Endodermal cell (in vitro differentiated cells): Measurements from ENCODE around the gene SNX12. TPM values are rescaled to one million over a fixed set of nuclear protein-coding genes. Genes with fewer than 3 reads are reported as not detected.

Experiments used
- DNase-seq: peaks from one replicate; pipeline ENCODE4 v3.0.0-alpha.2; 2017
- H3K27ac ChIP-seq: 2 replicates; pipeline ENCODE4 v1.5.1; 2013; ENCODE audit warnings: mild to moderate bottlenecking, low read depth, low read length, moderate library complexity
- H3K27me3 ChIP-seq: 2 replicates; pipeline ENCODE4 v1.6.1; 2013; ENCODE audit warnings: mild to moderate bottlenecking, low read length, moderate library complexity; ENCODE audit not compliant: insufficient read depth, control insufficient read depth, poor library complexity, severe bottlenecking
- H3K36me3 ChIP-seq: 2 replicates; pipeline ENCODE4 v1.7.0; 2013; ENCODE audit warnings: mild to moderate bottlenecking, low read length, moderate library complexity; ENCODE audit not compliant: control insufficient read depth, insufficient read depth
- H3K4me1 ChIP-seq: one replicate; pipeline ENCODE4 v1.7.0; 2013; ENCODE audit warnings: low read length; ENCODE audit not compliant: control insufficient read depth, insufficient read depth
- H3K4me3 ChIP-seq: 2 replicates; pipeline ENCODE4 v1.5.1; 2013; ENCODE audit warnings: mild to moderate bottlenecking, low read length, moderate library complexity
- H3K9ac ChIP-seq: 2 replicates; pipeline ENCODE4 v1.6.1; 2013; ENCODE audit warnings: mild to moderate bottlenecking, low read length, moderate library complexity; ENCODE audit not compliant: poor library complexity, severe bottlenecking; ENCODE audit errors: extremely low read depth
- H3K9me3 ChIP-seq: 2 replicates; pipeline ENCODE4 v1.6.1; 2013; ENCODE audit warnings: mild to moderate bottlenecking, low read length, moderate library complexity; ENCODE audit not compliant: control insufficient read depth
- H3K27ac Mint-ChIP-seq: 2 replicates; pipeline ENCODE4 v1.8.0; 2020; ENCODE audit warnings: mixed read lengths
- H3K27me3 Mint-ChIP-seq: 2 replicates; pipeline ENCODE4 v1.8.0; 2021; ENCODE audit warnings: mild to moderate bottlenecking, mixed read lengths; ENCODE audit not compliant: insufficient read depth
- H3K36me3 Mint-ChIP-seq: 2 replicates; pipeline ENCODE4 v1.8.0; 2020; ENCODE audit warnings: low read depth, mixed read lengths
- H3K4me1 Mint-ChIP-seq: 2 replicates; pipeline ENCODE4 v1.8.0; 2020; ENCODE audit warnings: mixed read lengths
- H3K4me3 Mint-ChIP-seq: 2 replicates; pipeline ENCODE4 v1.8.0; 2020; ENCODE audit warnings: mild to moderate bottlenecking, moderate library complexity, mixed read lengths
- H3K9me3 Mint-ChIP-seq: 2 replicates; pipeline ENCODE4 v1.8.0; 2020; ENCODE audit warnings: mild to moderate bottlenecking, mixed read lengths
- WGBS, 2 experiments: methylation state at CpG; one replicate each; pipeline versions ENCODE4 v1.1.5 to v1.1.7; 2013; ENCODE audit warnings: missing lambda C conversion rate in 2 of 2, mixed read lengths in 1 of 2; ENCODE audit not compliant: insufficient coverage in 1 of 2, insufficient read length in 1 of 2; 5-methylcytosine and 5-hydroxymethylcytosine counted together
- total RNA-seq, 2 donors: library from RNA; stranded (reverse); fragmentation: NEBNext Ultra II Directional in 1 of 2; extraction: Animal tissue kit (Norgen Biotek cat#: 25700) in 1 of 2; gene quantifications; 2 replicates in 1 of 2; 3 replicates in 1 of 2; pipeline ENCODE4 v1.2.1, GENCODE V29; 2021
- TF ChIP-seq, protein P1 (sequence below): fragments of 200-600 bp; sonication (generic); conservative IDR thresholded peaks from 2 replicates; pipeline ENCODE4 v1.5.0; 2021; ENCODE audit warnings: antibody characterized with exemption, mild to moderate bottlenecking

The SNX12 gene
- total RNA-seq, 2 donors from 2014 or later = 50.3 to 51.0 TPM

DNA sequence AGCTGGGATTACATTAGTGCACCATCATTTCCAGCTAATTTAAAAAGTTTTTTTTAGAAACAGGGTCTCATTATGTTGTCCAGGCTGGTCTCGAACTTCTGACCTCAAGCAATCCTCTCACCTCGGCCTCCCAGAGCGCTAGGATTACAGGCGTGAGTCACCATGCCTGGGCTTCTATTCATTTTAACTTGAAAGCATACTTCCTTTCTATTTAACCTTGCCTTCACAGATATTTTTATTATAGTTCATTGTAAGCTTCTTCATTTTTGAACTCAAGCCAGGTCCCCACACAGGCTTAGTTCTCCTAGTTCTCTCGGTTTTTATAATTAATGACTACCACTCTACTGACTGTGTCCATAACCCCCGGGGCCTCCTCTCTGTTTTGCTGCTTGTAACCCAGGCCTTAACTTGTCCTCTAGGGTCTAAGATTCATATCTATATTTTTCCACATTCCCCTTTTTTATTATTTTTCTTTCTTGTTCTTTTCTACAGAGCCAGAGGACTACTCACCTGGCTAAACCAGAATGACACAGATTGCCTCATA is 50.7 kb downstream of the SNX12 start:
- no peak overlapping the region for H3K9ac ChIP-seq
- no peaks in the 10 kb centered on the region for H3K36me3 ChIP-seq
- H3K27ac Mint-ChIP-seq = no peak overlapping the region
- no peaks in the 10 kb centered on the region for H3K36me3 Mint-ChIP-seq
- no peaks in the 10 kb centered on the region for H3K4me1 ChIP-seq
- no peaks in the 10 kb centered on the region for H3K27me3 Mint-ChIP-seq
- DNase-seq = no peak
- no peak overlapping the region for H3K27ac ChIP-seq
- WGBS, 2 experiments = 60 to 92% methylated on average over 1 to 6 of the region's 6 CpGs
- peaks cover 51% of the 10 kb centered on the region for H3K9me3 Mint-ChIP-seq
- no peaks in the 10 kb centered on the region for H3K9me3 ChIP-seq
- TF ChIP-seq, protein P1, sequence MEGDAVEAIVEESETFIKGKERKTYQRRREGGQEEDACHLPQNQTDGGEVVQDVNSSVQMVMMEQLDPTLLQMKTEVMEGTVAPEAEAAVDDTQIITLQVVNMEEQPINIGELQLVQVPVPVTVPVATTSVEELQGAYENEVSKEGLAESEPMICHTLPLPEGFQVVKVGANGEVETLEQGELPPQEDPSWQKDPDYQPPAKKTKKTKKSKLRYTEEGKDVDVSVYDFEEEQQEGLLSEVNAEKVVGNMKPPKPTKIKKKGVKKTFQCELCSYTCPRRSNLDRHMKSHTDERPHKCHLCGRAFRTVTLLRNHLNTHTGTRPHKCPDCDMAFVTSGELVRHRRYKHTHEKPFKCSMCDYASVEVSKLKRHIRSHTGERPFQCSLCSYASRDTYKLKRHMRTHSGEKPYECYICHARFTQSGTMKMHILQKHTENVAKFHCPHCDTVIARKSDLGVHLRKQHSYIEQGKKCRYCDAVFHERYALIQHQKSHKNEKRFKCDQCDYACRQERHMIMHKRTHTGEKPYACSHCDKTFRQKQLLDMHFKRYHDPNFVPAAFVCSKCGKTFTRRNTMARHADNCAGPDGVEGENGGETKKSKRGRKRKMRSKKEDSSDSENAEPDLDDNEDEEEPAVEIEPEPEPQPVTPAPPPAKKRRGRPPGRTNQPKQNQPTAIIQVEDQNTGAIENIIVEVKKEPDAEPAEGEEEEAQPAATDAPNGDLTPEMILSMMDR = no peak
- H3K4me3 ChIP-seq = no peak overlapping the region
- no peaks in the 10 kb centered on the region for H3K27me3 ChIP-seq
- H3K4me3 Mint-ChIP-seq = no peak overlapping the region
- no peaks in the 10 kb centered on the region for H3K4me1 Mint-ChIP-seq

Other genes with a start within 250 kb of the SNX12 start
- gene TEX11, start 159.6 kb downstream of the SNX12 start, total RNA-seq = under 1 TPM in 1 of 2 donors, not detected in 1; 0.75 TPM
- gene SLC7A3, start 137.2 kb downstream of the SNX12 start, total RNA-seq = 100 to 1,000 TPM; 114 to 135 TPM
- 10 to 100 TPM; 14.6 to 17.5 TPM for gene FOXO4, start 27.5 kb upstream of the SNX12 start, total RNA-seq
- gene CXorf65, start 38.4 kb upstream of the SNX12 start, total RNA-seq = not detected
- not detected for gene IL2RG, start 43.2 kb upstream of the SNX12 start, total RNA-seq
- 10 to 100 TPM; 57.8 to 60.8 TPM for gene MED12, start 50.3 kb upstream of the SNX12 start, total RNA-seq
- gene NLGN3, start 76.5 kb upstream of the SNX12 start, total RNA-seq = 1 to 10 TPM; 1.3 to 3.0 TPM
- gene GJB1, start 154.9 kb upstream of the SNX12 start, total RNA-seq = 1 to 10 TPM in 1 of 2 donors, under 1 TPM in 1; 0.91 to 1.4 TPM
- 10 to 100 TPM; 91.0 to 91.8 TPM for gene ZMYM3, start 185.8 kb upstream of the SNX12 start, total RNA-seq
- gene NONO, start 215.3 kb upstream of the SNX12 start, total RNA-seq = 100 to 1,000 TPM; 553 to 671 TPM
- 1 to 10 TPM; 4.1 to 6.1 TPM for gene ITGB1BP2, start 233.4 kb upstream of the SNX12 start, total RNA-seq